ENCODE results near the gene SSBP4.

The SSBP4 gene

GRCh38 chr19:18440415-18440877 is 21.2 kb downstream of the SSBP4 start:
- H3K4me3 ChIP-seq (ENCODE audit: insufficient read depth, low read depth, low read length) = no peak overlapping the region
- no peaks in the 10 kb centered on the region for H3K9me3 ChIP-seq (ENCODE audit: control insufficient read depth, low read length)
- H3K27ac ChIP-seq (ENCODE audit: insufficient read depth, low read depth, low read length, poor library complexity, severe bottlenecking) = no peak overlapping the region
- H3K4me1 ChIP-seq (ENCODE audit: control insufficient read depth, insufficient read depth, low read length) = peaks cover 22% of the 10 kb centered on the region
- no peaks in the 10 kb centered on the region for H3K27me3 ChIP-seq (ENCODE audit: control insufficient read depth, insufficient read depth, low read length, poor library complexity, severe bottlenecking)
- 89 to 90% methylated on average over 11 of the region's 11 CpGs for WGBS, 2 experiments
- H3K36me3 ChIP-seq (ENCODE audit: control insufficient read depth, insufficient read depth, low read length) = peaks cover 12% of the 10 kb centered on the region

GRCh38 chr19:18440936-18441803 is 22.0 kb downstream of the SSBP4 start:
- H3K27me3 ChIP-seq (ENCODE audit: control insufficient read depth, insufficient read depth, low read length, poor library complexity, severe bottlenecking) = no peaks in the 10 kb centered on the region
- H3K27ac ChIP-seq (ENCODE audit: insufficient read depth, low read depth, low read length, poor library complexity, severe bottlenecking) = no peak overlapping the region
- peaks cover 20% of the 10 kb centered on the region for H3K4me1 ChIP-seq (ENCODE audit: control insufficient read depth, insufficient read depth, low read length)
- 90 to 92% methylated on average over 23 of the region's 23 CpGs for WGBS, 2 experiments
- H3K9me3 ChIP-seq (ENCODE audit: control insufficient read depth, low read length) = no peaks in the 10 kb centered on the region
- peaks cover 11% of the 10 kb centered on the region for H3K36me3 ChIP-seq (ENCODE audit: control insufficient read depth, insufficient read depth, low read length)
- H3K4me3 ChIP-seq (ENCODE audit: insufficient read depth, low read depth, low read length) = no peak overlapping the region

- peaks cover 11% of the 10 kb centered on the region for H3K36me3 ChIP-seq (ENCODE audit: control insufficient read depth, insufficient read depth, low read length)
- no peaks in the 10 kb centered on the region for H3K9me3 ChIP-seq (ENCODE audit: control insufficient read depth, low read length)
- H3K4me3 ChIP-seq (ENCODE audit: insufficient read depth, low read depth, low read length) = no peak overlapping the region
- H3K4me1 ChIP-seq (ENCODE audit: control insufficient read depth, insufficient read depth, low read length) = peaks cover 21% of the 10 kb centered on the region
- no peaks in the 10 kb centered on the region for H3K27me3 ChIP-seq (ENCODE audit: control insufficient read depth, insufficient read depth, low read length, poor library complexity, severe bottlenecking)
- WGBS, 2 experiments = 79 to 81% methylated on average over 5 of the region's 5 CpGs
- H3K27ac ChIP-seq (ENCODE audit: insufficient read depth, low read depth, low read length, poor library complexity, severe bottlenecking) = no peak overlapping the region
Observed at GRCh38 chr19:18441804-18442788, 22.9 kb downstream of the SSBP4 start.

DNA sequence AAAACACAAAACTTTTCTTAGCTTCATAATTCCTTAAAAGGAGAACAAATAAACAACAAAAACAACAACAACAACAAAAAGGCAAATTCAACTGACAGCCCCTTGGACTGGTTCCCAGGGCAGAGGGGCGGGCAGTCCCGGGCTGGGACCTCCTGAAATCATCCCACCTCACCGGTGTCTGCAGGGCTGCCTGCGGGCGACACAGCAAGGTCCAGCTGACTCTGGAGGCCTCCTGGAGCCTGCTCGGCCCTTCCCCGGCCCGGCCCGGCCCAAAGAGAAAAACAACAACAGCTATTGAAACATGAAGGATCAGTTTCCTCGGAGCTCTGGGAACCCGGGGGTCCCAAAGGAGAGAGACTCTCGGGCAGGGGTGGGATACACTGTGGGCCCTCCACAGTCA is 23.7 kb downstream of the SSBP4 start:
- no peak overlapping the region for H3K4me3 ChIP-seq (ENCODE audit: insufficient read depth, low read depth, low read length)
- WGBS, 2 experiments = 90 to 93% methylated on average over 12 of the region's 12 CpGs

GRCh38 chr19:18443406-18443805 is 24.2 kb downstream of the SSBP4 start:
- H3K36me3 ChIP-seq (ENCODE audit: control insufficient read depth, insufficient read depth, low read length) = peaks cover 11% of the 10 kb centered on the region
- H3K4me1 ChIP-seq (ENCODE audit: control insufficient read depth, insufficient read depth, low read length) = peaks cover 23% of the 10 kb centered on the region
- H3K27ac ChIP-seq (ENCODE audit: insufficient read depth, low read depth, low read length, poor library complexity, severe bottlenecking) = no peak overlapping the region
- no peaks in the 10 kb centered on the region for H3K27me3 ChIP-seq (ENCODE audit: control insufficient read depth, insufficient read depth, low read length, poor library complexity, severe bottlenecking)
- no peak overlapping the region for H3K4me3 ChIP-seq (ENCODE audit: insufficient read depth, low read depth, low read length)
- H3K9me3 ChIP-seq (ENCODE audit: control insufficient read depth, low read length) = no peaks in the 10 kb centered on the region
- 92 to 95% methylated on average over 6 of the region's 6 CpGs for WGBS, 2 experiments

More for the DNA sequence above, 23.7 kb downstream of the SSBP4 start:
- Histone ChIP-seq H3K27ac (ENCODE audit: insufficient read depth, low read depth, low read length, poor library complexity, severe bottlenecking) (no peak overlapping the region), H3K4me1 (ENCODE audit: control insufficient read depth, insufficient read depth, low read length) (peaks cover 23% of the 10 kb centered on the region), H3K36me3 (ENCODE audit: control insufficient read depth, insufficient read depth, low read length) (peaks cover 11% of the 10 kb centered on the region), H3K27me3 (ENCODE audit: control insufficient read depth, insufficient read depth, low read length, poor library complexity, severe bottlenecking) (no peaks in the 10 kb centered on the region), H3K9me3 (ENCODE audit: control insufficient read depth, low read length) (no peaks in the 10 kb centered on the region)

- Histone ChIP-seq H3K9me3 (ENCODE audit: control insufficient read depth, low read length) (no peaks in the 10 kb centered on the region), H3K36me3 (ENCODE audit: control insufficient read depth, insufficient read depth, low read length) (peaks cover 11% of the 10 kb centered on the region), H3K27ac (ENCODE audit: insufficient read depth, low read depth, low read length, poor library complexity, severe bottlenecking) (no peak overlapping the region), H3K27me3 (ENCODE audit: control insufficient read depth, insufficient read depth, low read length, poor library complexity, severe bottlenecking) (no peaks in the 10 kb centered on the region), H3K4me1 (ENCODE audit: control insufficient read depth, insufficient read depth, low read length) (peaks cover 21% of the 10 kb centered on the region), H3K4me3 (ENCODE audit: insufficient read depth, low read depth, low read length) (no peak overlapping the region)
- 95% methylated on average over 11 of the region's 11 CpGs for WGBS, 2 experiments
Observed at GRCh38 chr19:18443831-18444230, 24.6 kb downstream of the SSBP4 start.

DNA sequence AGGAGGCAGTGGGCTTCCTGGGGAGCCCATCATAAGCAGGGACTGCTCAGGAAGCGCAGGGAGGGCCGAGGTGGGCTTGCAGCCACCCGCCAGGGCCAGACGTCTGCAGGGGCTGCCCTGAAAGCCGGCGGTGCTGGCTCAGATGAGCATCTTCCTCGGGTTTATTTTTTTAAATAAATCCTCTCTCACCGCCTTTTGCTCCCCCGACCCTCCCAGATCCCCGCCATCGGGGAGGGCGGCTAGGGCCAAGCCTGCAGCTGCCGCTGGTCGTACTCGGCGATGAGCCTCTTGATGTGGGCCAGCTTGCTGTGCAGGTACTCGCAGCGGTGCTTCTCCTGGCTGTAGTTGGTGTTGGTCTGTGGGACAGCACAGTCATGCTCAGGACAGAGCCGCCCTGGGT is 25.3 kb downstream of the SSBP4 start:
- H3K4me1 ChIP-seq (ENCODE audit: control insufficient read depth, insufficient read depth, low read length) = peaks cover 14% of the 10 kb centered on the region
- H3K27me3 ChIP-seq (ENCODE audit: control insufficient read depth, insufficient read depth, low read length, poor library complexity, severe bottlenecking) = no peaks in the 10 kb centered on the region
- H3K27ac ChIP-seq (ENCODE audit: insufficient read depth, low read depth, low read length, poor library complexity, severe bottlenecking) = no peak overlapping the region
- no peak overlapping the region for H3K4me3 ChIP-seq (ENCODE audit: insufficient read depth, low read depth, low read length)
- WGBS, 2 experiments = 92 to 94% methylated on average over 19 of the region's 19 CpGs
- no peaks in the 10 kb centered on the region for H3K9me3 ChIP-seq (ENCODE audit: control insufficient read depth, low read length)
- H3K36me3 ChIP-seq (ENCODE audit: control insufficient read depth, insufficient read depth, low read length) = peaks cover 11% of the 10 kb centered on the region

DNA sequence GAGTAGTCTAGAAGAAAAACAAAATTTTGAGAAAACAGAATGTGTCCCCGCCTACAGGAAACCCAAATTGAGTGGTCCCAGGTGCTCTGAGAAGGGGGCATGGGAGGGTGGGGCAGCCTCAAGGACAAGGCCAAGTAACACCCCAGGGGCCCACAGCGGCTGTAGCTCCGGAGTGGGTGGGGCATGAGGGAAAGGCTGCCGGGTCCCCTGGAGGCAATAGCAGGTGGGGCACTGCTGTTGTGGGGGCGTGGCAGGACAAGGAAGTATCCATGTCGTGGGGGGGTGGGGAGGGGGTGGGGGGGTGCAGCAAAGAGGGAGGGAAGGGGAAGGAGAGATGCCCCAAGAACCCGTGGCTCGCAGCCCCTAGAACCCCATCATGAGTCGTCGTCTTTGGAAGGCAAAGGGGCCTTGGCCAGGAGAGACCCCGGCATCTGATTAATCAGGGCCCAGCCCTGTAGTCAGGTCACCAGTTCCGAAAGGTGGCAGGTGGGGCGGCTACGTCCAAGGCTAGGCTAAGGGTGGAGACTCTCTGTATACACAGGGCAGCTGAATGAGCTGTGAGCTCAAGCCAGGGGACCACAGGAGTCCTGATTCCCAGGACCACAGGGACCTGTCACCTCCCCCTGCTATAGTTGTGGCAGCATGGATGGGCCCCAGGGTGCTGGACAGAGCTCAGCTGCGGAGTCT is 26.2 kb downstream of the SSBP4 start:
- Histone ChIP-seq H3K4me1 (ENCODE audit: control insufficient read depth, insufficient read depth, low read length) (peaks cover 9% of the 10 kb centered on the region), H3K36me3 (ENCODE audit: control insufficient read depth, insufficient read depth, low read length) (peaks cover 14% of the 10 kb centered on the region)
- 87 to 91% methylated on average over 15 of the region's 15 CpGs for WGBS, 2 experiments

GRCh38 chr19:18446145-18446810 is 27.1 kb downstream of the SSBP4 start:
- H3K27me3 ChIP-seq (ENCODE audit: control insufficient read depth, insufficient read depth, low read length, poor library complexity, severe bottlenecking) = no peaks in the 10 kb centered on the region
- 96% methylated on average over 34 of the region's 34 CpGs for WGBS, 2 experiments
- no peak overlapping the region for H3K4me3 ChIP-seq (ENCODE audit: insufficient read depth, low read depth, low read length)
- H3K9me3 ChIP-seq (ENCODE audit: control insufficient read depth, low read length) = no peaks in the 10 kb centered on the region
- H3K36me3 ChIP-seq (ENCODE audit: control insufficient read depth, insufficient read depth, low read length) = peaks cover 14% of the 10 kb centered on the region
- peaks cover 17% of the 10 kb centered on the region for H3K4me1 ChIP-seq (ENCODE audit: control insufficient read depth, insufficient read depth, low read length)
- H3K27ac ChIP-seq (ENCODE audit: insufficient read depth, low read depth, low read length, poor library complexity, severe bottlenecking) = no peak overlapping the region

More for the DNA sequence above, 26.2 kb downstream of the SSBP4 start:
- Histone ChIP-seq H3K27me3 (ENCODE audit: control insufficient read depth, insufficient read depth, low read length, poor library complexity, severe bottlenecking) (no peaks in the 10 kb centered on the region), H3K4me3 (ENCODE audit: insufficient read depth, low read depth, low read length) (no peak overlapping the region), H3K27ac (ENCODE audit: insufficient read depth, low read depth, low read length, poor library complexity, severe bottlenecking) (no peak overlapping the region), H3K9me3 (ENCODE audit: control insufficient read depth, low read length) (no peaks in the 10 kb centered on the region)

Measured in ectodermal cell (in vitro differentiated cells).